Neuronal stem cell (in vitro differentiated cells): Measurements from ENCODE around the gene SPRR1B.
"Not testable (repeated sequence)": the region's sequence is repeated elsewhere in the genome, so short reads cannot be mapped to it uniquely, and the experiment has no call there.

Experiments used
- DNase-seq: peaks from one replicate; pipeline ENCODE4 v3.0.0-alpha.2; 2013; ENCODE audit warnings: low spot score
- H2AFZ ChIP-seq: one replicate; pipeline ENCODE4 v1.6.1; 2013; ENCODE audit warnings: mild to moderate bottlenecking, low read length, inconsistent platforms
- H2AK5ac ChIP-seq: 2 replicates; pipeline ENCODE4 v1.6.1; 2013; ENCODE audit warnings: low read depth, mild to moderate bottlenecking, inconsistent platforms, low read length, moderate library complexity, mixed read lengths
- H2BK120ac ChIP-seq: 2 replicates; pipeline ENCODE4 v1.6.1; 2013; ENCODE audit warnings: low read depth, mild to moderate bottlenecking, inconsistent platforms, low read length, moderate library complexity, mixed read lengths
- H2BK12ac ChIP-seq: one replicate; pipeline ENCODE4 v1.6.1; 2013; ENCODE audit warnings: low read length, inconsistent platforms
- H2BK15ac ChIP-seq: 2 replicates; pipeline ENCODE4 v1.6.1; 2013; ENCODE audit warnings: mild to moderate bottlenecking, low read length, inconsistent platforms, mixed read lengths
- H2BK5ac ChIP-seq: one replicate; pipeline ENCODE4 v1.6.1; 2013; ENCODE audit warnings: inconsistent platforms, mild to moderate bottlenecking, low read length, moderate library complexity
- H3K14ac ChIP-seq: one replicate; pipeline ENCODE4 v1.6.1; 2013; ENCODE audit warnings: low read length, inconsistent platforms
- H3K18ac ChIP-seq: 2 replicates; pipeline ENCODE4 v1.6.1; 2013; ENCODE audit warnings: low read length, inconsistent platforms
- H3K23ac ChIP-seq: 2 replicates; pipeline ENCODE4 v1.6.1; 2013; ENCODE audit warnings: low read depth, mild to moderate bottlenecking, mixed read lengths, low read length, inconsistent platforms; ENCODE audit not compliant: poor library complexity
- H3K27ac ChIP-seq: replicated peaks from 3 replicates; pipeline ENCODE4 v1.5.1; 2013; ENCODE audit warnings: low read length, inconsistent platforms
- H3K27me3 ChIP-seq, 3 experiments: 2 replicates each; pipeline ENCODE4 v1.6.1; 2013; ENCODE audit warnings: low read length in 3 of 3, mild to moderate bottlenecking in 2 of 3, inconsistent platforms in 1 of 3, low read depth in 1 of 3, mixed read lengths in 1 of 3, moderate library complexity in 1 of 3; ENCODE audit not compliant: control insufficient read depth in 3 of 3, insufficient read depth in 3 of 3
- H3K36me3 ChIP-seq, 2 donors: replicated peaks in 1 of 2; 2 replicates each; pipeline ENCODE4 v1.6.1; 2013; ENCODE audit warnings: low read length in 2 of 2; ENCODE audit not compliant: control insufficient read depth in 2 of 2, insufficient read depth in 2 of 2
- H3K4ac ChIP-seq: 2 replicates; pipeline ENCODE4 v1.6.1; 2013; ENCODE audit warnings: inconsistent platforms, mild to moderate bottlenecking, low read length, moderate library complexity
- H3K4me1 ChIP-seq, 2 donors: 1 replicate in 1 of 2; 2 replicates in 1 of 2; pipeline ENCODE4 v1.6.1; 2013; ENCODE audit warnings: low read length in 2 of 2, low read depth in 1 of 2; ENCODE audit not compliant: control insufficient read depth in 2 of 2, insufficient read depth in 1 of 2
- H3K4me2 ChIP-seq: one replicate; pipeline ENCODE4 v1.6.1; 2013; ENCODE audit warnings: mild to moderate bottlenecking, low read length, inconsistent platforms; ENCODE audit not compliant: insufficient read depth, poor library complexity, severe bottlenecking
- H3K4me3 ChIP-seq, 2 donors: 2 replicates each; pipeline ENCODE4 v1.5.1; 2013; ENCODE audit warnings: low read length in 2 of 2, mild to moderate bottlenecking in 2 of 2, inconsistent platforms in 1 of 2, moderate library complexity in 1 of 2
- H3K79me1 ChIP-seq: one replicate; pipeline ENCODE4 v1.6.1; 2013; ENCODE audit warnings: low read depth, mild to moderate bottlenecking, inconsistent platforms, low read length, moderate library complexity
- H3K9ac ChIP-seq: one replicate; pipeline ENCODE4 v1.6.1; 2013; ENCODE audit warnings: mild to moderate bottlenecking, low read depth, low read length, inconsistent platforms; ENCODE audit not compliant: poor library complexity
- H3K9me3 ChIP-seq, 2 donors: replicated peaks in 1 of 2; 2 replicates each; pipeline versions ENCODE3 to v1.6.1; 2013; ENCODE audit warnings: low read length in 2 of 2, mild to moderate bottlenecking in 2 of 2, inconsistent platforms in 1 of 2, low read depth in 1 of 2, mixed read lengths in 1 of 2, moderate library complexity in 1 of 2; ENCODE audit not compliant: control insufficient read depth in 2 of 2, insufficient read depth in 1 of 2
- H4K8ac ChIP-seq: one replicate; pipeline ENCODE4 v1.6.1; 2013; ENCODE audit warnings: low read depth, mild to moderate bottlenecking, inconsistent platforms, low read length, moderate library complexity
- H4K91ac ChIP-seq: one replicate; pipeline ENCODE4 v1.6.1; 2013; ENCODE audit warnings: low read length, low read depth, mild to moderate bottlenecking, inconsistent platforms; ENCODE audit not compliant: poor library complexity
- WGBS, 2 donors: extraction: QIAGEN DNeasy Blood & Tissue Kit; methylation state at CpG; one replicate each; pipeline ENCODE4 v1.1.7; 2013; ENCODE audit warnings: missing lambda C conversion rate in 2 of 2, mixed read lengths in 1 of 2; ENCODE audit not compliant: insufficient read length in 2 of 2, insufficient replicate concordance in 1 of 2; ENCODE audit errors: extremely low coverage in 2 of 2; 5-methylcytosine and 5-hydroxymethylcytosine counted together

The SPRR1B gene

DNA sequence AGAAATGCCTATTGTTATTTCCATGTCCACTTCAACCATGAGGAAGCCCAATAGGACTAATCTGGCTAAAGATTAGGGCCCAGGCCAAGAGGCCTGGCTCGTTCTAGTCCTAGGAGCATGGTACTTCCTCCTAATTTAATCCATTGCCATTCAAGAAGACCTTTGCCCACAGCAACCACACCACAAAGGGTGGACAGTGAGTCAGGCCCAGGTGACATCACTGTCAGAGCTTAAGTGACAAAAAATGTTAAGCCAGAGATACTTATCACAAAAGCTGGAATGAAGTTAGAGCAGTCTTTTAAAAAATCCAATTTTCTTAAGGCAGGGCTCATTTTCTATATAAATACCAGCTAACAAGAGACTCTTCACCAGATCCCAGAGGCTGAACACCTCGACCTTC is 29.6 kb upstream of the SPRR1B start, which contains the start of gene SPRR3:
Gene SPRR3, plus strand, starts transcription at position 368 of the 400 bp plus-strand sequence. CDS start 1,272 bp downstream, outside the sequence.
- Histone ChIP-seq H2BK120ac (no peak within 1 kb of the TSS), H3K18ac (no peak within 1 kb of the TSS), H3K4me2 (no peak within 1 kb of the TSS), H4K8ac (no peak within 1 kb of the TSS), H3K36me3 (no peaks in the 10 kb centered on the region), H3K23ac (no peak within 1 kb of the TSS), H2AFZ (no peak within 1 kb of the TSS), H2BK15ac (no peak within 1 kb of the TSS), H2BK5ac (no peak within 1 kb of the TSS), H2BK12ac (no peak within 1 kb of the TSS), H3K4me1 (peaks cover 0 to 5% of the 10 kb centered on the region in 2 donors), H3K79me1 (no peaks in the 10 kb centered on the region), H3K4me3 (no peak within 1 kb of the TSS), H2AK5ac (no peak within 1 kb of the TSS), H3K14ac (no peak within 1 kb of the TSS), H3K4ac (no peak within 1 kb of the TSS), H3K27me3 (no peaks in the 10 kb centered on the region), H3K27ac (no peak within 1 kb of the TSS), H3K9ac (no peak within 1 kb of the TSS), H3K9me3 (no peaks in the 10 kb centered on the region), H4K91ac (no peak within 1 kb of the TSS)
- WGBS, 2 donors = no CpG with 5 or more reads among the region's 2 CpGs
- no peak for DNase-seq

DNA sequence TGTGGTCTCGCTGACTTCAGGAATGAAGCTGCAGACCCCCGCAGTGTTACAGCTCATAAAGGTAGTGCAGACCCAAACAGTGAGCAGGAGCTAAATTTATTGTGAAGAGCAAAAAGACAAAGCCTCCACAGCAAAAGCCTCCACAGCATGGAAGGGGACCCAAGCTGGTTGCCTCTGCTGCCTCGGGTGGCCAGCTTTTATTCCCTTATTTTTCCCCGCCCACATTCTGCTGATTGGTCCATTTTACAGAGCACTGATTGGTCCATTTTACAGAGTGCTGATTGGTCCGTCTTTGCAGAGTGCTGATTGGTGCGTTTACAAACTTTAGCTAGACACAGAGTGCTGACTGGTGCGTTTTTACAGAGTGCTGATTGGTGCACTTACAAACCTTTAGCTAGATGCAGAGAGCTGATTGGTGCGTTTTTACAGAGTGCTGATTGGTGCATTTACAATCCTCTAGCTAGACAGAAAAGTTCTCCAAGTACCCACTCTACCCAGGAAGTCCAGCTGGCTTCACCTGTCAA is 19.7 kb upstream of the SPRR1B start:
- H4K91ac ChIP-seq, H3K9me3 ChIP-seq, DNase-seq, H3K79me1 ChIP-seq, H3K18ac ChIP-seq, H3K4ac ChIP-seq, H2BK5ac ChIP-seq, H2AK5ac ChIP-seq, H4K8ac ChIP-seq, H3K36me3 ChIP-seq, H3K4me1 ChIP-seq, H2BK120ac ChIP-seq, H2AFZ ChIP-seq, H3K4me3 ChIP-seq, H3K27me3 ChIP-seq, H3K23ac ChIP-seq, H3K14ac ChIP-seq, H2BK12ac ChIP-seq, H3K9ac ChIP-seq, H3K27ac ChIP-seq, H3K4me2 ChIP-seq, H2BK15ac ChIP-seq: not testable (repeated sequence)
- no CpG with 5 or more reads among the region's 8 CpGs for WGBS, 2 donors

DNA sequence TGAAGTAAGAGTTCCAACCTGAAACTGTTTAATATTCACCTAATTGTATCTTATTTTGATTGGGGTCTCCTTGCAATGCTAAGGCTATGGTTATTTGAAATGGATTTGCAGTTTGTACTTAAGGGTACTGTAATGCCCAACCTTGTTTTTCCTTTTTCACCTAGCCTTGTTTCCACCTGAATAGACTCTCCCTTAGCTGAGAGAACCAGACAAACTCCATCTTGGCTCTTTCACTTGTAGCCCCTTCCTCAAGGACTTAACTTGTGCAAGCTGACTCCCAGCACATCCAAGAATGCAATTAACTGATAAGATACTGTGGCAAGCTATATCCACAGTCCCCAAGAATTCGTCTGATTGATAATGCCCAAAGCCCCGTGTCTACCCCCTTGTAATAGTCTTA is 9.2 kb upstream of the SPRR1B start:
- H3K4me1 ChIP-seq, H3K27me3 ChIP-seq, H2AK5ac ChIP-seq, H2BK5ac ChIP-seq, H3K4me2 ChIP-seq, H3K79me1 ChIP-seq, H3K27ac ChIP-seq, H4K91ac ChIP-seq, H2BK15ac ChIP-seq, H3K18ac ChIP-seq, H2AFZ ChIP-seq, H3K9ac ChIP-seq, H3K4me3 ChIP-seq, H3K14ac ChIP-seq, H3K23ac ChIP-seq, H4K8ac ChIP-seq, H3K4ac ChIP-seq, H2BK120ac ChIP-seq, H2BK12ac ChIP-seq, H3K9me3 ChIP-seq, DNase-seq, H3K36me3 ChIP-seq: not testable (repeated sequence)
- no CpG with 5 or more reads among the region's 2 CpGs for WGBS, 2 donors

DNA sequence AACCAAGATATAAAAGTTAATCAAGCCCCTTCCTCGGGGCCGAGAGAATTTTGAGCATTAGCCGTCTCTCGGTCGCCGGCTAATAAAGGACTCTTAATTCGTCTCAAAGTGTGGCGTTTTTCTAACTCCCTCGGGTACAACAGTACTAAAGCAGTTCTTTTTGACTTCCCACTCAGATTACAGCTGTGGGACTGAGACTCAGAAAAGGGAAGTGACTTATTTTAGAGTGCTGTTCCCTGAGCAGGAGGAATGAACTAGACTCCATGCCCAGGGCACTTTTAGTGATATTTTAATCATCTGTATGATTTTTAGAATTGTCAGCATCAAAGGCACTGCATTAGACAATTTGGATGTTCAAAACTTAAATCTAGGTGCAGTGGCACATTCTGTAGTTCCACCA is 8.7 kb upstream of the SPRR1B start:
- H3K4me2 ChIP-seq, H3K27me3 ChIP-seq, H3K36me3 ChIP-seq, H4K91ac ChIP-seq, H3K4ac ChIP-seq, DNase-seq, H4K8ac ChIP-seq, H3K18ac ChIP-seq, H2BK5ac ChIP-seq, H3K4me3 ChIP-seq, H3K23ac ChIP-seq, H3K79me1 ChIP-seq, H2BK15ac ChIP-seq, H2BK12ac ChIP-seq, H3K14ac ChIP-seq, H2AK5ac ChIP-seq, H3K4me1 ChIP-seq, H3K9ac ChIP-seq, H2BK120ac ChIP-seq, H3K27ac ChIP-seq, H2AFZ ChIP-seq, H3K9me3 ChIP-seq: not testable (repeated sequence)
- WGBS, 2 donors = no CpG with 5 or more reads among the region's 9 CpGs
